Spleen (tissue), 11 donors: ENCODE results near the gene TDRD1. TPM values are rescaled to one million over a fixed set of nuclear protein-coding genes. Genes with fewer than 3 reads are reported as not detected.

ENCODE experiments used
- DNase-seq: peaks from one replicate; pipeline ENCODE4 v3.0.0-alpha.2; 2020
- H3K27ac ChIP-seq, 8 donors: fragments of 200-600 bp; sonication (generic) in 7 of 8; 1 replicate in 4 of 8; 2 replicates in 4 of 8; pipeline versions ENCODE4 v1.5.0 to v1.8.0; 2016 to 2021; ENCODE audit warnings: inconsistent platforms in 4 of 8, mild to moderate bottlenecking in 4 of 8, moderate library complexity in 1 of 8
- H3K27me3 ChIP-seq, 7 donors: fragments of 200-600 bp; sonication (generic) in 6 of 7; replicated peaks in 1 of 7; 1 replicate in 4 of 7; 2 replicates in 3 of 7; pipeline versions ENCODE4 v1.5.0 to v1.8.0; 2016 to 2021; ENCODE audit warnings: inconsistent platforms in 3 of 7, mild to moderate bottlenecking in 1 of 7
- H3K36me3 ChIP-seq, 6 donors: fragments of 200-600 bp; sonication (generic) in 5 of 6; 1 replicate in 4 of 6; 2 replicates in 2 of 6; pipeline versions ENCODE4 v1.5.0 to v1.8.0; 2016 to 2021; ENCODE audit warnings: inconsistent platforms in 2 of 6
- H3K4me1 ChIP-seq, 6 donors: fragments of 200-600 bp; sonication (generic) in 5 of 6; 1 replicate in 3 of 6; 2 replicates in 3 of 6; pipeline versions ENCODE4 v1.5.0 to v1.8.0; 2016 to 2021; ENCODE audit warnings: inconsistent platforms in 3 of 6
- H3K4me3 ChIP-seq, 8 donors: fragments of 200-600 bp; sonication (generic) in 7 of 8; 1 replicate in 4 of 8; 2 replicates in 4 of 8; pipeline versions ENCODE4 v1.5.0 to v1.8.0; 2016 to 2021; ENCODE audit warnings: inconsistent platforms in 4 of 8, mild to moderate bottlenecking in 4 of 8, moderate library complexity in 2 of 8
- H3K9me3 ChIP-seq, 8 donors: fragments of 200-600 bp; sonication (generic) in 7 of 8; 1 replicate in 4 of 8; 2 replicates in 4 of 8; pipeline versions ENCODE4 v1.5.0 to v1.8.0; 2016 to 2021; ENCODE audit warnings: inconsistent platforms in 4 of 8
- CTCF ChIP-seq, 11 experiments: fragments of 200-600 bp in 7 of 11; fragments of 450-650 bp in 4 of 11; sonication (generic) in 4 of 11; IDR thresholded peaks in 8 of 11; conservative IDR thresholded peaks in 3 of 11; 1 replicate in 7 of 11; 2 replicates in 4 of 11; pipeline versions ENCODE4 v1.4.0 to v1.8.0; 2016 to 2021; ENCODE audit warnings: antibody characterized with exemption in 11 of 11, inconsistent platforms in 4 of 11, mild to moderate bottlenecking in 1 of 11
- POLR2A ChIP-seq, 3 donors: fragments of 450-650 bp; IDR thresholded peaks; one replicate each; pipeline ENCODE4 v1.5.1; 2017; ENCODE audit warnings: antibody characterized with exemption in 3 of 3, mild to moderate bottlenecking in 1 of 3
- POLR2AphosphoS5 ChIP-seq, 3 donors: sonication (generic); formaldehyde crosslinking; IDR thresholded peaks; one replicate each; pipeline ENCODE4 v1.5.1; 2017; ENCODE audit warnings: antibody characterized with exemption in 3 of 3
- WGBS, 5 donors: extraction: QIAGEN DNeasy Blood & Tissue Kit in 3 of 5; methylation state at CpG; one replicate each; pipeline versions ENCODE4 v1.1.5 to v1.1.7; 2013 to 2018; 5-methylcytosine and 5-hydroxymethylcytosine counted together
- intact Hi-C: fragments of 100-400 bp; cut with DNase I; formaldehyde crosslinking; loops from one replicate; pipeline ENCODE4 v1.15.0; 2023; ENCODE audit warnings: low total_unique reads
- polyA plus RNA-seq, 3 donors: library from polyadenylated mRNA; stranded (reverse); fragments of 200-250 nt; gene quantifications; one replicate each; pipeline ENCODE4 v1.2.1, GENCODE V29; 2013
- total RNA-seq, 7 donors: library from RNA; depleted of rRNA in 3 of 7; stranded (reverse); fragments of >200 nt in 3 of 7; fragmentation: NEBNext Ultra II Directional in 4 of 7; extraction: Animal tissue kit (Norgen Biotek cat#: 25700) in 4 of 7; gene quantifications; one replicate each; pipeline versions ENCODE4 v1.1.0 to v1.2.1, GENCODE V29; 2016 to 2021
- donor health status: healthy with polysubstance abuse.
- donor health status: DM: no; HTN: no; CAD: no; lungs with moderate emphysema.
- donor health status: DM: no; HTN: no; CAD: no.
- donor health status: Bipolar disorder and iron deficiency.
- donor health status: healthy.
- donor health status: DM: no; HTN: no; CAD: no.
- donor health status: DM: yes; HTN: yes; CAD: no.

TDRD1 gene
- total and polyA plus RNA-seq, 10 donors, result 0.02 to 3.9 (median 0.92) TPM

- WGBS, 5 donors, result 30 to 82% (median 63%) methylated on average over 1 of the region's 1 CpG
- Histone ChIP-seq H3K4me3 (no peak overlapping the region), H3K27ac (no peak overlapping the region), H3K9me3 (no peaks in the 10 kb centered on the region), H3K4me1 (no peaks in the 10 kb centered on the region), H3K27me3 (no peaks in the 10 kb centered on the region), H3K36me3 (no peaks in the 10 kb centered on the region)
- no peak for DNase-seq
- intact Hi-C loops, result no loop called here
- TF ChIP-seq POLR2AphosphoS5 (IDR thresholded peaks at IDR 0.05), result no peak
- TF ChIP-seq CTCF (IDR thresholded peaks at IDR 0.05 in 8 of 11, conservative IDR thresholded peaks at IDR 0.05 in 3 of 11), result no peak
- TF ChIP-seq POLR2A (IDR thresholded peaks at IDR 0.05), result no peak
Measured at GRCh38 chr10:114207349-114207748, 28.2 kb downstream of the TDRD1 start.

- DNase-seq, result no peak
- intact Hi-C loops, result no loop called here
- H3K36me3 ChIP-seq, result no peaks in the 10 kb centered on the region
- no peaks in the 10 kb centered on the region for H3K9me3 ChIP-seq
- WGBS, 5 donors, result 80 to 96% (median 96%) methylated on average over 2 of the region's 2 CpGs
- H3K4me1 ChIP-seq, result no peaks in the 10 kb centered on the region
- H3K27me3 ChIP-seq, result no peaks in the 10 kb centered on the region
- no peak overlapping the region for H3K4me3 ChIP-seq
- H3K27ac ChIP-seq, result no peak overlapping the region
- no peak for TF ChIP-seq POLR2AphosphoS5 (IDR thresholded peaks at IDR 0.05)
- no peak for TF ChIP-seq POLR2A (IDR thresholded peaks at IDR 0.05)
- TF ChIP-seq CTCF (IDR thresholded peaks at IDR 0.05 in 8 of 11, conservative IDR thresholded peaks at IDR 0.05 in 3 of 11), result no peak
Measured at GRCh38 chr10:114208351-114208750, 29.2 kb downstream of the TDRD1 start.

- TF ChIP-seq CTCF (IDR thresholded peaks at IDR 0.05 in 8 of 11, conservative IDR thresholded peaks at IDR 0.05 in 3 of 11) (no peak), POLR2AphosphoS5 (IDR thresholded peaks at IDR 0.05) (no peak), POLR2A (IDR thresholded peaks at IDR 0.05) (no peak)
- H3K27ac ChIP-seq, result no peak overlapping the region
- H3K36me3 ChIP-seq, result no peaks in the 10 kb centered on the region
- DNase-seq, result no peak
- H3K9me3 ChIP-seq, result no peaks in the 10 kb centered on the region
- 73 to 90% (median 83%) methylated on average over 2 of the region's 2 CpGs for WGBS, 5 donors
- intact Hi-C loops, result no loop called here
- no peak overlapping the region for H3K4me3 ChIP-seq
- H3K27me3 ChIP-seq, result no peaks in the 10 kb centered on the region
- no peaks in the 10 kb centered on the region for H3K4me1 ChIP-seq
Measured at GRCh38 chr10:114212153-114212552, 33.0 kb downstream of the TDRD1 start.

- Histone ChIP-seq H3K4me3 (no peak overlapping the region), H3K4me1 (no peaks in the 10 kb centered on the region), H3K27me3 (no peaks in the 10 kb centered on the region), H3K27ac (no peak overlapping the region), H3K36me3 (no peaks in the 10 kb centered on the region), H3K9me3 (no peaks in the 10 kb centered on the region)
- 79 to 100% (median 94%) methylated on average over 1 of the region's 1 CpG for WGBS, 5 donors
- no peak for DNase-seq
- intact Hi-C loops, result no loop called here
- TF ChIP-seq POLR2AphosphoS5 (IDR thresholded peaks at IDR 0.05), result no peak
- no peak for TF ChIP-seq CTCF (IDR thresholded peaks at IDR 0.05 in 8 of 11, conservative IDR thresholded peaks at IDR 0.05 in 3 of 11)
Measured at GRCh38 chr10:114215033-114215432, 35.9 kb downstream of the TDRD1 start.
